B cell (primary cell): ENCODE measurements around the gene HP1BP3. TPM values are rescaled to one million over a fixed set of nuclear protein-coding genes. Genes with fewer than 3 reads are reported as not detected.

Source experiments
- ATAC-seq: fragments of 200-7000 bp; cut with Tn5 transposase; one replicate; pipeline ENCODE4 v1.10.0; 2021; ENCODE audit warnings: low read depth, mild to moderate bottlenecking, moderate number of reproducible peaks, moderate library complexity
- CTCF ChIA-PET: fragments of 350-600 bp; sonication (Branson Sonifier 250); formaldehyde crosslinking; loops from one replicate; lab custom pipeline; 2021; ENCODE audit warnings: antibody characterized with exemption, inconsistent platforms; lab: Charles Lee
- POLR2A ChIA-PET: fragments of 350-600 bp; sonication (Branson Sonifier 250); formaldehyde crosslinking; loops from one replicate; lab custom pipeline; 2021; ENCODE audit warnings: antibody characterized with exemption; lab: Charles Lee
- DNase-seq: peaks from one replicate; pipeline ENCODE4 v3.0.0; 2013
- H2AFZ ChIP-seq: 2 replicates; pipeline ENCODE4 v1.6.1; 2012; ENCODE audit warnings: mild to moderate bottlenecking, low read depth, low read length; ENCODE audit not compliant: insufficient read depth, poor library complexity, severe bottlenecking
- H3K27ac ChIP-seq, 2 donors: 1 replicate in 1 of 2; 2 replicates in 1 of 2; pipeline ENCODE4 v1.5.1; 2012 to 2013; ENCODE audit warnings: low read length in 2 of 2, mild to moderate bottlenecking in 2 of 2, moderate library complexity in 1 of 2
- H3K27me3 ChIP-seq, 4 experiments: fragments of 200-600 bp in 1 of 4; sonication (generic) in 1 of 4; replicated peaks in 1 of 4; 1 replicate in 2 of 4; 2 replicates in 2 of 4; pipeline versions ENCODE4 v1.6.1 to v1.7.0; 2013 to 2016; ENCODE audit warnings: low read length in 3 of 4, mild to moderate bottlenecking in 2 of 4, mixed read lengths in 1 of 4, moderate library complexity in 1 of 4; ENCODE audit not compliant: insufficient read depth in 4 of 4, control insufficient read depth in 3 of 4; ENCODE audit errors: control extremely low read depth in 1 of 4
- H3K36me3 ChIP-seq, 2 experiments: replicated peaks in 1 of 2; 1 replicate in 1 of 2; 2 replicates in 1 of 2; pipeline versions ENCODE4 v1.6.1 to v1.7.1; 2013; ENCODE audit warnings: low read length in 1 of 2; ENCODE audit not compliant: insufficient read depth in 2 of 2, control insufficient read depth in 1 of 2; ENCODE audit errors: control extremely low read depth in 1 of 2, extremely low read depth in 1 of 2
- H3K4me1 ChIP-seq, 2 donors: fragments of 200-600 bp in 1 of 2; sonication (generic) in 1 of 2; 1 replicate in 1 of 2; 2 replicates in 1 of 2; pipeline versions ENCODE4 v1.5.1 to v1.6.1; 2013 to 2017; ENCODE audit warnings: low read length in 2 of 2; ENCODE audit not compliant: control insufficient read depth in 2 of 2, insufficient read depth in 2 of 2
- H3K4me2 ChIP-seq: replicated peaks from 2 replicates; pipeline ENCODE3; 2012; ENCODE audit warnings: mild to moderate bottlenecking, low read depth, low read length; ENCODE audit not compliant: poor library complexity, severe bottlenecking
- H3K4me3 ChIP-seq, 5 experiments: fragments of 200-600 bp in 1 of 5; sonication (generic) in 1 of 5; 1 replicate in 3 of 5; 2 replicates in 2 of 5; pipeline versions ENCODE4 v1.5.1 to v1.7.0; 2011 to 2016; ENCODE audit warnings: low read length in 4 of 5, mild to moderate bottlenecking in 4 of 5, low read depth in 2 of 5, control low read depth in 1 of 5, moderate library complexity in 1 of 5; ENCODE audit not compliant: insufficient read depth in 1 of 5; ENCODE audit errors: control extremely low read depth in 1 of 5, extremely low read depth in 1 of 5
- H3K79me2 ChIP-seq: fragments of 200-600 bp; sonication (generic); one replicate; pipeline ENCODE4 v1.6.0; 2016; ENCODE audit warnings: low read length; ENCODE audit not compliant: control insufficient read depth, insufficient read depth
- H3K9ac ChIP-seq: fragments of 200-600 bp; sonication (generic); 2 replicates; pipeline ENCODE4 v1.6.1; 2017; ENCODE audit warnings: mild to moderate bottlenecking, low read length, moderate library complexity
- H3K9me3 ChIP-seq, 3 donors: one replicate each; pipeline versions ENCODE4 v1.6.1 to v1.7.1; 2013; ENCODE audit warnings: low read length in 2 of 3; ENCODE audit not compliant: control insufficient read depth in 2 of 3, insufficient read depth in 1 of 3; ENCODE audit errors: control extremely low read depth in 1 of 3
- H4K20me1 ChIP-seq: 2 replicates; pipeline ENCODE4 v1.6.0; 2012; ENCODE audit warnings: mild to moderate bottlenecking, low read length; ENCODE audit not compliant: insufficient read depth, control insufficient read depth, poor library complexity, severe bottlenecking
- H3K27ac Mint-ChIP-seq: one replicate; pipeline ENCODE4 v1.8.0; 2021; ENCODE audit warnings: mixed read lengths
- H3K27me3 Mint-ChIP-seq: one replicate; pipeline ENCODE4 v1.8.0; 2021; ENCODE audit warnings: mixed read lengths
- H3K4me1 Mint-ChIP-seq: one replicate; pipeline ENCODE4 v1.8.0; 2021; ENCODE audit warnings: mixed read lengths
- H3K4me3 Mint-ChIP-seq: one replicate; pipeline ENCODE4 v1.8.0; 2021; ENCODE audit warnings: mixed read lengths
- H3K9me3 Mint-ChIP-seq: one replicate; pipeline ENCODE4 v1.8.0; 2022; ENCODE audit warnings: mixed read lengths; ENCODE audit not compliant: insufficient read depth
- CTCF ChIP-seq: fragments of 200-600 bp; IDR thresholded peaks from one replicate; pipeline ENCODE4 v1.8.0; 2022; ENCODE audit warnings: antibody characterized with exemption, mild to moderate bottlenecking
- EZH2 ChIP-seq: IDR thresholded peaks from 2 replicates; pipeline ENCODE4 v1.6.1; 2012; ENCODE audit warnings: borderline replicate concordance, low read depth, mild to moderate bottlenecking, moderate library complexity, low read length; ENCODE audit not compliant: insufficient read depth, poor library complexity, severe bottlenecking
- WGBS: methylation state at CpG from one replicate; pipeline ENCODE4 v1.1.5; 2013; ENCODE audit warnings: missing lambda C conversion rate; ENCODE audit not compliant: insufficient coverage; 5-methylcytosine and 5-hydroxymethylcytosine counted together
- intact Hi-C: fragments of 100-400 bp; cut with micrococcal nuclease; formaldehyde crosslinking; loops from one replicate; pipeline ENCODE4 v1.10.0; 2022
- polyA plus RNA-seq: library from polyadenylated mRNA; depleted of rRNA; stranded (reverse); fragments of >200 nt; gene quantifications from 2 replicates; pipeline ENCODE4 v1.2.3, GENCODE V29; 2012
- total RNA-seq, 2 donors: library from RNA; stranded (reverse); fragments of 120-200 nt in 1 of 2; gene quantifications; 1 replicate in 1 of 2; 2 replicates in 1 of 2; pipeline versions ENCODE4 v1.2.3 to v1.2.4, GENCODE V29; 2013 to 2022

HP1BP3 gene
- total and polyA plus RNA-seq, 2 donors (not counting 1 experiment from before 2014, with no cell fraction given), result 147 to 303 TPM

GRCh38 chr1:20735581-20736111, 51.5 kb downstream of the HP1BP3 start:
- ATAC-seq, result no peak

More at GRCh38 chr1:20735581-20736111, 51.5 kb downstream of the HP1BP3 start:
- TF ChIP-seq CTCF (no peak), EZH2 (no peak)
- H2AFZ ChIP-seq, result no peak overlapping the region
- no peak overlapping the region for H3K27ac Mint-ChIP-seq
- no peak for DNase-seq
- peaks cover 0 to 4% (median 0%) of the 10 kb centered on the region in 3 donors for H3K9me3 ChIP-seq
- no peaks in the 10 kb centered on the region for H4K20me1 ChIP-seq
- ChIA-PET POLR2A (no interaction called here), CTCF (no interaction called here)
- H3K9ac ChIP-seq, result no peak overlapping the region
- peaks cover 0 to 12% of the 10 kb centered on the region in 2 experiments for H3K36me3 ChIP-seq
- 98% methylated on average over 5 of the region's 7 CpGs for WGBS
- no peak overlapping the region for H3K27ac ChIP-seq
- no peak overlapping the region for H3K4me2 ChIP-seq
- no peaks in the 10 kb centered on the region for H3K9me3 Mint-ChIP-seq
- H3K4me1 Mint-ChIP-seq, result peaks cover 16% of the 10 kb centered on the region
- H3K4me3 ChIP-seq, result no peak overlapping the region
- H3K79me2 ChIP-seq, result no peaks in the 10 kb centered on the region
- peaks cover 0 to 22% (median 8%) of the 10 kb centered on the region in 4 experiments for H3K27me3 ChIP-seq
- no peak overlapping the region for H3K4me3 Mint-ChIP-seq
- H3K4me1 ChIP-seq, result peaks cover 23 to 25% of the 10 kb centered on the region in 2 donors
- H3K27me3 Mint-ChIP-seq, result peaks cover 5% of the 10 kb centered on the region
- intact Hi-C loops, result no loop called here
